Testis (tissue), 3 donors: ENCODE results near the gene IQSEC1. TPM values are rescaled to one million over a fixed set of nuclear protein-coding genes. Genes with fewer than 3 reads are reported as not detected.

Experiments
- DNase-seq: peaks from one replicate; pipeline ENCODE4 v3.0.0-alpha.2; 2019
- H3K27ac ChIP-seq, 2 donors: fragments of 200-600 bp; sonication (generic); one replicate each; pipeline ENCODE4 v1.5.1; 2019
- H3K27me3 ChIP-seq: fragments of 200-600 bp; sonication (generic); one replicate; pipeline ENCODE4 v1.5.1; 2019
- H3K36me3 ChIP-seq: fragments of 200-600 bp; sonication (generic); one replicate; pipeline ENCODE4 v1.5.1; 2017; ENCODE audit warnings: low read depth; ENCODE audit errors: missing control alignments
- H3K4me1 ChIP-seq: fragments of 200-600 bp; sonication (generic); one replicate; pipeline ENCODE4 v1.5.1; 2019
- H3K4me3 ChIP-seq, 2 donors: fragments of 200-600 bp; sonication (generic); one replicate each; pipeline ENCODE4 v1.5.1; 2017 to 2019
- H3K9me3 ChIP-seq: fragments of 200-600 bp; sonication (generic); one replicate; pipeline ENCODE4 v1.5.1; 2017
- CTCF ChIP-seq, 3 experiments: fragments of 450-650 bp in 2 of 3; fragments of 200-600 bp in 1 of 3; sonication (generic) in 1 of 3; IDR thresholded peaks; one replicate each; pipeline ENCODE4 v1.5.1; 2016 to 2019; ENCODE audit warnings: antibody characterized with exemption in 3 of 3, mild to moderate bottlenecking in 2 of 3, moderate library complexity in 1 of 3
- POLR2A ChIP-seq: fragments of 450-650 bp; IDR thresholded peaks from one replicate; pipeline ENCODE4 v1.6.1; 2017; ENCODE audit warnings: antibody characterized with exemption, mild to moderate bottlenecking, moderate library complexity
- WGBS, 2 donors: methylation state at CpG; one replicate each; pipeline ENCODE4 v1.1.5; 2018; 5-methylcytosine and 5-hydroxymethylcytosine counted together
- intact Hi-C: fragments of 100-400 bp; cut with DNase I; formaldehyde crosslinking; loops from one replicate; pipeline ENCODE4 v1.15.1; 2023; ENCODE audit warnings: low total_unique reads
- polyA plus RNA-seq: library from polyadenylated mRNA; stranded (reverse); fragments of 350-450 nt; fragmentation: Illumina TruSeq; extraction: RNeasy Lipid Tissue Mini Kit (QIAGEN cat#74804); gene quantifications from one replicate; pipeline ENCODE4 v1.2.3, GENCODE V29; 2014; ENCODE audit warnings: low read depth, low replicate concordance; ENCODE audit not compliant: insufficient read depth
- total RNA-seq, 2 donors: library from RNA; depleted of rRNA; stranded (reverse); fragments of >200 nt; gene quantifications; one replicate each; pipeline ENCODE4 v1.2.3, GENCODE V29; 2016

IQSEC1 gene
- total and polyA plus RNA-seq, 3 donors from 2014 or later = 32.9 to 89.4 (median 74.3) TPM

- Histone ChIP-seq H3K4me3 (no peak overlapping the region), H3K36me3 (no peaks in the 10 kb centered on the region), H3K27ac (no peak overlapping the region), H3K9me3 (no peaks in the 10 kb centered on the region), H3K27me3 (no peaks in the 10 kb centered on the region), H3K4me1 (peaks cover 10% of the 10 kb centered on the region)
- WGBS, 2 donors = 90 to 99% methylated on average over 9 of the region's 9 CpGs
- intact Hi-C loops = no loop called here
- DNase-seq = no peak
- TF ChIP-seq POLR2A = no peak
- no peak for TF ChIP-seq CTCF (IDR thresholded peaks at IDR 0.05)
Measured at GRCh38 chr3:13043656-13044055, 29.6 kb downstream of the IQSEC1 start.

- Histone ChIP-seq H3K4me3 (no peak overlapping the region), H3K27ac (no peak overlapping the region), H3K27me3 (no peaks in the 10 kb centered on the region), H3K9me3 (no peaks in the 10 kb centered on the region), H3K36me3 (no peaks in the 10 kb centered on the region), H3K4me1 (peaks cover 10% of the 10 kb centered on the region)
- no peak for TF ChIP-seq CTCF (IDR thresholded peaks at IDR 0.05)
- no peak for TF ChIP-seq POLR2A
- WGBS, 2 donors = 80 to 85% methylated on average over 13 to 20 of the region's 20 CpGs
- intact Hi-C loops = no loop called here
- no peak for DNase-seq
Measured at GRCh38 chr3:13042715-13043271, 30.4 kb downstream of the IQSEC1 start.

GRCh38 chr3:13042127-13042701 is 31.0 kb downstream of the IQSEC1 start:
- H3K4me3 ChIP-seq = no peak overlapping the region
- TF ChIP-seq POLR2A (no peak), CTCF (IDR thresholded peaks at IDR 0.05) (no peak)
- H3K9me3 ChIP-seq = no peaks in the 10 kb centered on the region
- 23 to 50% methylated on average over 16 to 25 of the region's 25 CpGs for WGBS, 2 donors
- intact Hi-C loops = no loop called here
- no peak overlapping the region for H3K27ac ChIP-seq
- H3K27me3 ChIP-seq = no peaks in the 10 kb centered on the region
- H3K36me3 ChIP-seq = no peaks in the 10 kb centered on the region
- H3K4me1 ChIP-seq = peaks cover 10% of the 10 kb centered on the region
- DNase-seq = peak; percentile 56

- Histone ChIP-seq H3K27me3 (no peaks in the 10 kb centered on the region), H3K27ac (no peak overlapping the region), H3K36me3 (no peaks in the 10 kb centered on the region), H3K4me1 (peaks cover 10% of the 10 kb centered on the region), H3K9me3 (no peaks in the 10 kb centered on the region), H3K4me3 (no peak overlapping the region)
- intact Hi-C loops = no loop called here
- TF ChIP-seq POLR2A (no peak), CTCF (IDR thresholded peaks at IDR 0.05) (no peak)
- DNase-seq = no peak
- 80 to 85% methylated on average over 18 to 26 of the region's 26 CpGs for WGBS, 2 donors
Measured at GRCh38 chr3:13041113-13041776, 32.0 kb downstream of the IQSEC1 start.
